Measurements from ENCODE around the gene CRTAC1.

Gene CRTAC1

DNA sequence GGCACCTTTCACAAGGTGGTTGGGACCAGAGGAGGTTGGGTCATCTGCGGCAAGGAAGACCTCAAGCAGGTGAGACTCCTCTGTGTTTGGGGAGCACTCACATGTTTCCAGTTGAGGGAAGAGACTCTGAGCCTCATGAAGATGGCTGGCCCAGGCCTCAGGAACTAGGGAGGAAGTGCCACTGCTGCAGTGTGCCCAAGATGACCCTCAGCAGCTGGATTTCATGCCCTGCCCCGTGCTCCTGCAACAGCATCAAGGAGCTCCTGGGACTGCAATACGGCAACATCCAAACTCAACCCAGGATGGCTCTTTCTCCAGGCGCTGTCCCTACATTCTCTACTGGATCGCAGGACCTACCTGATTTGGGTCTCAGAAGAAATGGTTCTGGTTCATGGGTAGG lies 106.9 kb downstream of the CRTAC1 start:
- no peak for DNase-seq (ENCODE audit: low spot score)

DNA sequence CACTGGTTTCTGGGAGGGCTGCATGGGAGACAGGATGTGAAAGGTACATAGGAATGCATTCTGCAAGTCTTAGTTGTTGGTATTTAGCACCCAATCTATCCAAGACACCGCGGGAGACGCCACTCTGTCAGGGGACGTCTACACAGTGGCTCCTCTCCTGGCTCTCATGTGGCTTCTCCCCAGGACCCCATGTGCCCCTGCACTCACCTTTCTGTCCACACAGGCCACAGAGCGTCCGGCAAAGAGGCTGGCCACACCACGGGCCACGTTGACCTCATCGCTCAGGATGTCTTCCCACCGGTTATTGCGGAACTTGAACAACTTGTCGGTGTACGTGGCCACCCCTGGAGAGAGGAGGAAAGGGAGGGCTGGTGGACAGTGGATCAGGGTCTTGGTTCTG lies 107.4 kb downstream of the CRTAC1 start:
- no peak for DNase-seq (ENCODE audit: low spot score)

- DNase-seq (ENCODE audit: low spot score): no peak
Measured at GRCh38 chr10:97922022-97922758, 108.2 kb downstream of the CRTAC1 start.

DNA sequence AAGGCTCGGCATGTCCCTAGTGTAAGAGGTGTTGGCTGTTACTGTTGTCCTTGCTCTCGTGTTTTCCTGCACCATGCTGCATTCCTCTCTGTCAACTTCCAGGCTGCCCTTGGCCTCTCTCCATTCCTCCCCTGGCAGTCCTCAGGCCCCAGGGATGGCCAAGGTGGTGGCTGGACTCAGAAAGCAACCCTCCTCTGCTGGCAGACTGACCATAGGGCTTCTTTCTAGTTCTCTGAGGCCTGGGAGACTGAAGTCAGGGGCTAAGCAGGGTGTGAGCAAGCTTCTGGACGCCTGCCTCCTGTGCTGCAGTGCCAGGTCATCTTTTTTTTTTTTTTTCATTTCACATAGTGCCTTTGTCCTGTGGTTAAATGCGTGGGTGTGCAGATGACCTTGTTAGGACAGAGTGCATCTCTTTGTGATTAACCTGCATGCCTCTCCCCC lies 108.8 kb downstream of the CRTAC1 start:
- no peak for DNase-seq (ENCODE audit: low spot score)

DNA sequence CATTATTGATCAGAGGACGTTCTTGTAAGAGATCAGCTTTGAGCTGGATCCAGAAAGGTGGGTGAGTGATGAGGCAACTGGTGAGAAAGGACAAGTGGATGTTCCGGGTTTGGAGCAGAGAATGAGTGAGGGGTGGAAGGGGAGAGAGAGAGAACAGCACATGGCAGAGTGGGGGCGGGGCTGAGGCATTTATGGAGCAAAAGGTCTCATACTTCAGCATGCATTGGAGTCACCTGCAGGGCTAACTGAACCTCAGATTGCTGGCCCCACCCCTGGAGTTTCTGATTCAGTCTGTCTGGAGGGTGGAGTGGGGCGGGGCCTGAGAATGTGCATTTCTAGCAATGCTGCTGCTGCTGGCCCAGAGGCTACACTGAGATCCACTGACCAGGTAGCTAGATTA lies 109.6 kb downstream of the CRTAC1 start:
- DNase-seq (ENCODE audit: low spot score): no peak

GRCh38 chr10:97919012-97919411 lies 111.4 kb downstream of the CRTAC1 start:
- DNase-seq (ENCODE audit: low spot score): no peak

DNA sequence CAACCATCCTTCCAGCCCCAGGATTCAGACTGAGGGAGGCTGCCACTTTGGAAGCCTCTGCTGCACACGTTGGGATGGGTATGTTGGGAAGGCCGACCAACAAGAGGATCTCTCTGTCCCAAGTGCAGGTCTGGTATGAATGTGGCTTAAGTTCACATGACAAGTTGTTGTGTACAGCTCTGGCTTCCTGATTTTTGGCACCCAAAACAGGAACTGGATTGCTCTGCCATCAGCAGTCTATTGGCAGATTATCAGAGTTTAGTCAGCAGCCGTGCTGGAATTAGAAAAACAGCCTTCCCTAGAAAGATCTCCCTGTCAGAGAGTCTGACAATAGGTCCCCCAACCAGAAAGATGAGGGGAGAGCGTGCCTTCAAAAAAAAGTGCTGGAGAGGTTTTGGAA lies 113.8 kb downstream of the CRTAC1 start:
- DNase-seq (ENCODE audit: low spot score): no peak

GRCh38 chr10:97915346-97916131 lies 114.9 kb downstream of the CRTAC1 start:
- no peak for DNase-seq (ENCODE audit: low spot score)

GRCh38 chr10:97914837-97915211 lies 115.6 kb downstream of the CRTAC1 start:
- peak; percentile 79 for DNase-seq (ENCODE audit: low spot score)

DNA sequence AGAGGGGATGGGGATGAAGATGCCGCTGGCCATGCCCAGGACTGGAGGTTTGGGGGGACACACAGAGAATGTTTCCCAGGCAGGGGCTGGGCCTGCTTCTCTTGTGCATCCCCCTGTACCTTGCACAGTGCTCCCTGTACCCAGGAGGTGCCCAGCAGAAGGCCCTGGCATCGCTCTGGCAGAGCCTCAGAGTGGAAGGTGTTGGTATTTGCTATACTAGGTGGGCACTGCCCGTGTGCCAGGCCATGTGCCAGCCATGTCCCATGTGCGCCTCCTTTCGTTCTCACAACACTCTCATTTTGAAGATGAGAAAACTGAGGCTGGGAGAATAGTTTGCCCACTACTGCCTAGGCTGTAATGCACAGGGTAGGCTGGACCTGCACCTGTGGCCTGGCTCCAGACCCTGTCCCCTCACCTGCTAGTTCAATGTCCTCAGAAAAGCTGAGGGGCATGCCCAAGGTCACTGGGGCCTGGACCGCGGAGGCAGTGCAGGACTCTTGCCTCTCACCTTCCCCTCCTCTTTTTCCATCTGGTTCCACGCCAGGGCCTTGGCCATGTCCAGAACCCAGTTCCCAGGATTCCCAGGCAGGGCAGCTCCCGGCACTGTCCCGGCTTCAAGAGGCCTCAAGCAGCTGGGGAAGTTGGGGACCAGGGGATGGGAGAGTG lies 116.1 kb downstream of the CRTAC1 start:
- no peak for DNase-seq (ENCODE audit: low spot score)

GRCh38 chr10:97913614-97914013 lies 116.8 kb downstream of the CRTAC1 start:
- DNase-seq (ENCODE audit: low spot score): no peak

GRCh38 chr10:97913193-97913592 lies 117.2 kb downstream of the CRTAC1 start:
- DNase-seq (ENCODE audit: low spot score): no peak

GRCh38 chr10:97911217-97911616 lies 119.2 kb downstream of the CRTAC1 start:
- no peak for DNase-seq (ENCODE audit: low spot score)

DNA sequence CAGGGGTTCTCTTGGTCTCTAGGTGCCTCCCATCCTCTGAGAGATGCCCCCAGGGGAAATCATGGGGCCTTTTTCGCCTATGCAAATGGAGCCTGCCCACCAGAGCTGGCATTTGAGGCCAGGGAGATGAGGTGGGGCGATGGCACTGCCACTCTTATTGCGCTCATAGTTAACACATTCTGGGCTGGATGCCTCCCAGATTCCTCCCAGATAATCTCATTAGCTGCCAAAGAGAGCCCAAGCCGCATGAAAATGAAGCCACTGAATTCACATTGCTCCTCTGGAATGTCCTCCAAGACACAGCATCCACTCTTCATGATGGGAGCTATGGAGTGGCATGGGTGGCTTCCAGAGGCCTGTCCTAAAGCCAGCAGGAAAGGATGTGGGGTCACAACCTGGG lies 119.8 kb downstream of the CRTAC1 start:
- no peak for DNase-seq (ENCODE audit: low spot score)

DNA sequence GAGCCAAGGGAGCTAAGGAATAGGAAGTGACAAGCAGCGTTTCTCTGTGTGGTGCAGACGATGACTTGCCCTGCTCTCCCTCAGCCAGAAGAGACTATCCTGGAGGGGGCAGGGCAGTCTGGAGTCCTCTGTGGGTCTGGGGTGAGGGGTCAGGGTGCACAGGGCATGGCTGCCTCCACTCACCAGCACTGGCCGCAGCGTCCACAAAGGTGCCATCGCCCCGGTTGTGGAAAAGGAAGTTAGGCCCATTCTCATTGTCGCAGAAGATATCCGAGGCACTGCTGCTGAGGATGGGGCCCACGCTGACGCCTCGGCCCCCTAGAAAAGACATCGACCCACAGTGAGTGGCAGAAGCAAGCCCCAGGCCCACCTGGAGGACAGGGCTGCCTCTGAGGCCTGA lies 122.6 kb downstream of the CRTAC1 start:
- DNase-seq (ENCODE audit: low spot score): no peak

- DNase-seq (ENCODE audit: low spot score): no peak
Measured at GRCh38 chr10:97907211-97907610, 123.2 kb downstream of the CRTAC1 start.

GRCh38 chr10:97905276-97905675 lies 125.1 kb downstream of the CRTAC1 start:
- no peak for DNase-seq (ENCODE audit: low spot score)

DNA sequence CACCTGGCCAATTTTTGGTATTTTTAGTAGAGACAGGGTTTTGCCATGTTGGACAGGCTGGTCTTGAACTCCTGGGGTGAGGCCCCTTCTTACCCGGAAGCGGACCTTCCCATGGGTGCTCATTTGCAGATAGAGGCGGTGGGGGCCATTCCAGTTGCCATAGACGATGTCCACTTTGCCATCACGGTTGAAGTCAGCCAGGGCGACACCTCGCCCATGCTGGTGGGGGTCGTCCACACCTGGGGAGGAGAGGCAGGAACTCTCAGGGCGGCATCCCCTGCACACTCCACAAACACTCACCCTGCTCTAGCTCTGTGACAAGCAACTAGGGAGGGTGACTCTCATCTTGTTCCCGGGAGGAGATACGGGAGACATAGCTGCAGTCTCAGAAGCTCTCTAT lies 125.8 kb downstream of the CRTAC1 start:
- no peak for DNase-seq (ENCODE audit: low spot score)

- no peak for DNase-seq (ENCODE audit: low spot score)
Measured at GRCh38 chr10:97904018-97904381, 126.4 kb downstream of the CRTAC1 start.

GRCh38 chr10:97903128-97904017 lies 127.0 kb downstream of the CRTAC1 start:
- DNase-seq (ENCODE audit: low spot score): no peak

DNA sequence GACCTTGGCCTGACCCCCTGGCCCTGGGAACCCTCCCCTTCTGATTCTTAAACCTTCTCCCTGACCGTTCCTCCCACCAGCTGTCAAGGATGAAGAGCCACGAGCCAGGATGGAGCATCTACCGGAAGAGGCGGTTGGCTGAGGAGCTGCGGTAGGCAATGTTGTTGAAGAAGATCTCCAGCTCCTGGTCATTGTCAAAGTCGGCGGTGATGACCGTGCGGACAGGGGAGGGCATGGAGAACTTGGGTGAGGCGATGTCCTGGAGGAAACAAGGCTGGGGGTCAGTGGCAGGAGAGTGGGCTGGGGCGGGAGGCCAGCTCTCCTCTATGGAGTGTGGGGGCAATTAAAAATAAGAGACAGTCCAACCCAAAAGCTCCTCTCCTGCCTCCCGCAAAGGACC lies 129.0 kb downstream of the CRTAC1 start:
- no peak for DNase-seq (ENCODE audit: low spot score)

DNA sequence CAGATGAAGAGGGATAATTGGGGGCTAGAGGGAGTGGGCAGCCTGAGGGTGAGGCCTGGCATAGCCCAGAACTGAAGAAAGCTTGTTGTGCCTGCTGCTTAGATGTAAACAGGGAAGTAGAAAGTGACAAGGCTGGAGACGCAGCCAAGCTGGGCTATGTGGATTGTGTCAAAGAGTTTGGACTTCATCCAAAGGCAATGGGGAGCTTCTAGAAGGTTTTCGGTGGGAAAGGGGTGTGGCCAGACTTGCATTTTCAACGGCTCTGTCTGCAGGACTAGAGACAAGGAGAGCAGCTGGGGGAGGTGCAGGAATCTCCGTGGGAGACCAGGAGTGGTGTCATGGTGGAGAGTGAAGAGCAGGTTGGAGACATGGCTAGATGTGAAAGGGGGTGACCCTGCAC lies 132.0 kb downstream of the CRTAC1 start:
- no peak for DNase-seq (ENCODE audit: low spot score)

Measured in AG08395 (cell line).